NCI-H226 (cell line): ENCODE measurements around the gene EVI5L.
"Not testable (repeated sequence)": the region's sequence is repeated elsewhere in the genome, so short reads cannot be mapped to it uniquely, and the experiment has no call there.

Experiments used
- DNase-seq: peaks from one replicate; pipeline ENCODE4 v3.0.0-alpha.2; 2015

Gene EVI5L

GRCh38 chr19:7848779-7849457 lies 18.9 kb downstream of the EVI5L start:
- no peak for DNase-seq

- no peak for DNase-seq
Observed at GRCh38 chr19:7849631-7849999, 19.6 kb downstream of the EVI5L start.

- DNase-seq: peak; percentile 28
Observed at GRCh38 chr19:7850000-7850813, 20.2 kb downstream of the EVI5L start.

GRCh38 chr19:7850945-7851622 lies 21.1 kb downstream of the EVI5L start:
- no peak for DNase-seq

- DNase-seq: no peak
Observed at GRCh38 chr19:7851623-7852500, 21.8 kb downstream of the EVI5L start.

- DNase-seq: peak; percentile 24
Observed at GRCh38 chr19:7852851-7853769, 23.1 kb downstream of the EVI5L start.

- no peak for DNase-seq
Observed at GRCh38 chr19:7853770-7854128, 23.7 kb downstream of the EVI5L start.

GRCh38 chr19:7855426-7856108 lies 25.5 kb downstream of the EVI5L start:
- no peak for DNase-seq

GRCh38 chr19:7856109-7856591 lies 26.1 kb downstream of the EVI5L start:
- no peak for DNase-seq

GRCh38 chr19:7856679-7857663 lies 27.0 kb downstream of the EVI5L start:
- DNase-seq: no peak

- DNase-seq: no peak
Observed at GRCh38 chr19:7857727-7858108, 27.7 kb downstream of the EVI5L start.

- DNase-seq: no peak
Observed at GRCh38 chr19:7858109-7858770, 28.2 kb downstream of the EVI5L start.

GRCh38 chr19:7859087-7859486 lies 29.1 kb downstream of the EVI5L start:
- DNase-seq: not testable (repeated sequence)

GRCh38 chr19:7859831-7860713 lies 30.1 kb downstream of the EVI5L start:
- no peak for DNase-seq

GRCh38 chr19:7860714-7861618 lies 30.9 kb downstream of the EVI5L start:
- DNase-seq: no peak

GRCh38 chr19:7861619-7862412 lies 31.8 kb downstream of the EVI5L start:
- DNase-seq: no peak
